Bronchial epithelial cell (primary cell): ENCODE results near the gene FAM199X. TPM values are rescaled to one million over a fixed set of nuclear protein-coding genes. Genes with fewer than 3 reads are reported as not detected.

ENCODE experiments used
- DNase-seq: peaks from one replicate; pipeline ENCODE4 v3.0.0-alpha.2; 2010; ENCODE audit warnings: low read depth
- FAIRE-seq: peaks from 2 replicates; lab custom pipeline; 2011; peaks lifted over from hg19 to GRCh38; lab: Jason Lieb, UNC
- H3K27me3 ChIP-seq: 2 replicates; pipeline ENCODE4 v1.5.1; 2011; ENCODE audit warnings: low read length; ENCODE audit not compliant: control insufficient read depth, insufficient read depth
- H3K36me3 ChIP-seq: 2 replicates; pipeline ENCODE4 v1.5.1; 2011; ENCODE audit warnings: low read length; ENCODE audit not compliant: control insufficient read depth, insufficient read depth
- H3K4me3 ChIP-seq: 2 replicates; pipeline ENCODE4 v1.5.1; 2011; ENCODE audit warnings: mild to moderate bottlenecking, low read depth, low read length, control low read depth
- CTCF ChIP-seq: IDR thresholded peaks from 2 replicates; pipeline ENCODE4 v1.5.1; 2011; ENCODE audit warnings: mild to moderate bottlenecking, moderate library complexity, low read length, control low read depth, inconsistent platforms; ENCODE audit not compliant: insufficient read depth, severe bottlenecking
- total RNA-seq: library from RNA; depleted of rRNA; stranded (reverse); fragments of >200 nt; gene quantifications from 2 replicates; pipeline ENCODE4 v1.2.1, GENCODE V29; 2014

Gene FAM199X
- total RNA-seq, 1 donor from 2014 or later, result 31.9 TPM

- no peak for TF ChIP-seq CTCF
- H3K4me3 ChIP-seq, result no peak overlapping the region
- H3K36me3 ChIP-seq, result no peaks in the 10 kb centered on the region
- DNase-seq (no peak), FAIRE-seq (no peak)
- no peaks in the 10 kb centered on the region for H3K27me3 ChIP-seq
Measured at GRCh38 chrX:104130808-104131207, 35.4 kb upstream of the FAM199X start.

- no peak overlapping the region for H3K4me3 ChIP-seq
- no peak for FAIRE-seq
- DNase-seq, result no peak
- no peaks in the 10 kb centered on the region for H3K36me3 ChIP-seq
- TF ChIP-seq CTCF, result no peak
- no peaks in the 10 kb centered on the region for H3K27me3 ChIP-seq
Measured at GRCh38 chrX:104134583-104135261, 31.5 kb upstream of the FAM199X start.

- DNase-seq (no peak), FAIRE-seq (no peak)
- no peaks in the 10 kb centered on the region for H3K27me3 ChIP-seq
- H3K36me3 ChIP-seq, result no peaks in the 10 kb centered on the region
- no peak for TF ChIP-seq CTCF
- no peak overlapping the region for H3K4me3 ChIP-seq
Measured at GRCh38 chrX:104135677-104136076, 30.6 kb upstream of the FAM199X start.

- peak; percentile 64 for DNase-seq
- H3K27me3 ChIP-seq, result no peaks in the 10 kb centered on the region
- no peaks in the 10 kb centered on the region for H3K36me3 ChIP-seq
- no peak overlapping the region for H3K4me3 ChIP-seq
- TF ChIP-seq CTCF, result peak; percentile 69
- peak; percentile 80 for FAIRE-seq
Measured at GRCh38 chrX:104136241-104137019, 29.8 kb upstream of the FAM199X start.

- no peak for TF ChIP-seq CTCF
- no peak for FAIRE-seq
- H3K36me3 ChIP-seq, result no peaks in the 10 kb centered on the region
- no peak overlapping the region for H3K4me3 ChIP-seq
- H3K27me3 ChIP-seq, result no peaks in the 10 kb centered on the region
- no peak for DNase-seq
Measured at GRCh38 chrX:104137496-104137895, 28.8 kb upstream of the FAM199X start.
